Endodermal cell (in vitro differentiated cells): ENCODE measurements around the gene MCF2L2. TPM values are rescaled to one million over a fixed set of nuclear protein-coding genes. Genes with fewer than 3 reads are reported as not detected.

Source experiments
- DNase-seq: peaks from one replicate; pipeline ENCODE4 v3.0.0-alpha.2; 2017
- H3K27ac ChIP-seq: 2 replicates; pipeline ENCODE4 v1.5.1; 2013; ENCODE audit warnings: mild to moderate bottlenecking, low read depth, low read length, moderate library complexity
- H3K27me3 ChIP-seq: 2 replicates; pipeline ENCODE4 v1.6.1; 2013; ENCODE audit warnings: mild to moderate bottlenecking, low read length, moderate library complexity; ENCODE audit not compliant: insufficient read depth, control insufficient read depth, poor library complexity, severe bottlenecking
- H3K36me3 ChIP-seq: 2 replicates; pipeline ENCODE4 v1.7.0; 2013; ENCODE audit warnings: mild to moderate bottlenecking, low read length, moderate library complexity; ENCODE audit not compliant: control insufficient read depth, insufficient read depth
- H3K4me1 ChIP-seq: one replicate; pipeline ENCODE4 v1.7.0; 2013; ENCODE audit warnings: low read length; ENCODE audit not compliant: control insufficient read depth, insufficient read depth
- H3K4me3 ChIP-seq: 2 replicates; pipeline ENCODE4 v1.5.1; 2013; ENCODE audit warnings: mild to moderate bottlenecking, low read length, moderate library complexity
- H3K9ac ChIP-seq: 2 replicates; pipeline ENCODE4 v1.6.1; 2013; ENCODE audit warnings: mild to moderate bottlenecking, low read length, moderate library complexity; ENCODE audit not compliant: poor library complexity, severe bottlenecking; ENCODE audit errors: extremely low read depth
- H3K9me3 ChIP-seq: 2 replicates; pipeline ENCODE4 v1.6.1; 2013; ENCODE audit warnings: mild to moderate bottlenecking, low read length, moderate library complexity; ENCODE audit not compliant: control insufficient read depth
- H3K27ac Mint-ChIP-seq: 2 replicates; pipeline ENCODE4 v1.8.0; 2020; ENCODE audit warnings: mixed read lengths
- H3K27me3 Mint-ChIP-seq: 2 replicates; pipeline ENCODE4 v1.8.0; 2021; ENCODE audit warnings: mild to moderate bottlenecking, mixed read lengths; ENCODE audit not compliant: insufficient read depth
- H3K36me3 Mint-ChIP-seq: 2 replicates; pipeline ENCODE4 v1.8.0; 2020; ENCODE audit warnings: low read depth, mixed read lengths
- H3K4me1 Mint-ChIP-seq: 2 replicates; pipeline ENCODE4 v1.8.0; 2020; ENCODE audit warnings: mixed read lengths
- H3K4me3 Mint-ChIP-seq: 2 replicates; pipeline ENCODE4 v1.8.0; 2020; ENCODE audit warnings: mild to moderate bottlenecking, moderate library complexity, mixed read lengths
- H3K9me3 Mint-ChIP-seq: 2 replicates; pipeline ENCODE4 v1.8.0; 2020; ENCODE audit warnings: mild to moderate bottlenecking, mixed read lengths
- CTCF ChIP-seq: fragments of 200-600 bp; sonication (generic); conservative IDR thresholded peaks from 2 replicates; pipeline ENCODE4 v1.5.0; 2021; ENCODE audit warnings: antibody characterized with exemption, mild to moderate bottlenecking
- WGBS, 2 experiments: methylation state at CpG; one replicate each; pipeline versions ENCODE4 v1.1.5 to v1.1.7; 2013; ENCODE audit warnings: missing lambda C conversion rate in 2 of 2, mixed read lengths in 1 of 2; ENCODE audit not compliant: insufficient coverage in 1 of 2, insufficient read length in 1 of 2; 5-methylcytosine and 5-hydroxymethylcytosine counted together
- total RNA-seq, 2 donors: library from RNA; stranded (reverse); fragmentation: NEBNext Ultra II Directional in 1 of 2; extraction: Animal tissue kit (Norgen Biotek cat#: 25700) in 1 of 2; gene quantifications; 2 replicates in 1 of 2; 3 replicates in 1 of 2; pipeline ENCODE4 v1.2.1, GENCODE V29; 2021

MCF2L2 gene
- total RNA-seq, 2 donors from 2014 or later, result 72.6 to 86.5 TPM

- Histone ChIP-seq H3K9me3 (no peaks in the 10 kb centered on the region), H3K27me3 (no peaks in the 10 kb centered on the region), H3K36me3 (no peaks in the 10 kb centered on the region), H3K4me3 (no peak overlapping the region), H3K4me1 (peaks cover 3% of the 10 kb centered on the region), H3K9ac (no peak overlapping the region), H3K27ac (no peak overlapping the region)
- no peak for TF ChIP-seq CTCF
- Mint-ChIP-seq H3K9me3 (no peaks in the 10 kb centered on the region), H3K27me3 (no peaks in the 10 kb centered on the region), H3K27ac (no peak overlapping the region), H3K36me3 (no peaks in the 10 kb centered on the region), H3K4me3 (no peak overlapping the region), H3K4me1 (no peaks in the 10 kb centered on the region)
- no peak for DNase-seq
- 73 to 92% methylated on average over 2 to 4 of the region's 4 CpGs for WGBS, 2 experiments
Measured at GRCh38 chr3:183148056-183148455, 280.4 kb downstream of the MCF2L2 start.

- no peak overlapping the region for H3K4me3 ChIP-seq
- no peak overlapping the region for H3K27ac ChIP-seq
- Mint-ChIP-seq H3K36me3 (no peaks in the 10 kb centered on the region), H3K27ac (no peak overlapping the region), H3K27me3 (peaks cover 2% of the 10 kb centered on the region), H3K4me1 (no peaks in the 10 kb centered on the region), H3K9me3 (no peaks in the 10 kb centered on the region), H3K4me3 (no peak overlapping the region)
- 71 to 81% methylated on average over 1 of the region's 1 CpG for WGBS, 2 experiments
- H3K9me3 ChIP-seq, result no peaks in the 10 kb centered on the region
- no peak for DNase-seq
- H3K9ac ChIP-seq, result no peak overlapping the region
- H3K27me3 ChIP-seq, result no peaks in the 10 kb centered on the region
- no peaks in the 10 kb centered on the region for H3K4me1 ChIP-seq
- no peaks in the 10 kb centered on the region for H3K36me3 ChIP-seq
- no peak for TF ChIP-seq CTCF
Measured at GRCh38 chr3:183144363-183144762, 284.1 kb downstream of the MCF2L2 start.

GRCh38 chr3:183142199-183142598 lies 286.2 kb downstream of the MCF2L2 start:
- Mint-ChIP-seq H3K4me1 (peaks cover 5% of the 10 kb centered on the region), H3K27ac (no peak overlapping the region), H3K9me3 (no peaks in the 10 kb centered on the region), H3K27me3 (peaks cover 2% of the 10 kb centered on the region), H3K36me3 (no peaks in the 10 kb centered on the region), H3K4me3 (no peak overlapping the region)
- H3K4me3 ChIP-seq, result no peak overlapping the region
- no peak for DNase-seq
- WGBS, 2 experiments, result 76 to 81% methylated on average over 9 to 11 of the region's 11 CpGs
- no peak overlapping the region for H3K27ac ChIP-seq
- H3K9me3 ChIP-seq, result no peaks in the 10 kb centered on the region
- no peak overlapping the region for H3K9ac ChIP-seq
- TF ChIP-seq CTCF, result no peak
- H3K4me1 ChIP-seq, result no peaks in the 10 kb centered on the region
- H3K36me3 ChIP-seq, result no peaks in the 10 kb centered on the region
- no peaks in the 10 kb centered on the region for H3K27me3 ChIP-seq
